ENCODE results near the gene EXOC3.
"Not testable (repeated sequence)": the region's sequence is repeated elsewhere in the genome, so short reads cannot be mapped to it uniquely, and the experiment has no call there.

Gene EXOC3

GRCh38 chr5:497090-497700, 54.2 kb downstream of the EXOC3 start:
- FAIRE-seq (no peak), DNase-seq (ENCODE audit: insufficient read length) (no peak)
- TF ChIP-seq POLR2A (IDR thresholded peaks at IDR 0.05; ENCODE audit: low read depth, low read length) = no peak
- no peak for TF ChIP-seq TAF1 (IDR thresholded peaks at IDR 0.05; ENCODE audit: borderline replicate concordance, low read depth, low read length)
- no peak for TF ChIP-seq POLR2AphosphoS5 (IDR thresholded peaks at IDR 0.05; ENCODE audit: low read depth, low read length)

- no peak for FAIRE-seq
Observed at GRCh38 chr5:497871-498509, 55.0 kb downstream of the EXOC3 start.

GRCh38 chr5:499233-500209, 56.5 kb downstream of the EXOC3 start:
- FAIRE-seq (no peak), DNase-seq (ENCODE audit: insufficient read length) (no peak)
- no peak for TF ChIP-seq POLR2A (IDR thresholded peaks at IDR 0.05; ENCODE audit: low read depth, low read length)
- TF ChIP-seq TAF1 (IDR thresholded peaks at IDR 0.05; ENCODE audit: borderline replicate concordance, low read depth, low read length) = no peak

More at GRCh38 chr5:497871-498509, 55.0 kb downstream of the EXOC3 start:
- TF ChIP-seq POLR2AphosphoS5 (IDR thresholded peaks at IDR 0.05; ENCODE audit: low read depth, low read length) = no peak
- no peak for DNase-seq (ENCODE audit: insufficient read length)

GRCh38 chr5:500491-500890, 57.5 kb downstream of the EXOC3 start:
- no peak for DNase-seq (ENCODE audit: insufficient read length)
- no peak for FAIRE-seq
- no peak for TF ChIP-seq TAF1 (IDR thresholded peaks at IDR 0.05; ENCODE audit: borderline replicate concordance, low read depth, low read length)
- no peak for TF ChIP-seq POLR2AphosphoS5 (IDR thresholded peaks at IDR 0.05; ENCODE audit: low read depth, low read length)
- TF ChIP-seq POLR2A (IDR thresholded peaks at IDR 0.05; ENCODE audit: low read depth, low read length) = no peak

GRCh38 chr5:501105-501830, 58.3 kb downstream of the EXOC3 start:
- no peak for FAIRE-seq
- TF ChIP-seq POLR2A (IDR thresholded peaks at IDR 0.05; ENCODE audit: low read depth, low read length) (no peak), TAF1 (IDR thresholded peaks at IDR 0.05; ENCODE audit: borderline replicate concordance, low read depth, low read length) (no peak), POLR2AphosphoS5 (IDR thresholded peaks at IDR 0.05; ENCODE audit: low read depth, low read length) (no peak)
- no peak for DNase-seq (ENCODE audit: insufficient read length)

- FAIRE-seq (no peak), DNase-seq (ENCODE audit: insufficient read length) (no peak)
- no peak for TF ChIP-seq POLR2AphosphoS5 (IDR thresholded peaks at IDR 0.05; ENCODE audit: low read depth, low read length)
- no peak for TF ChIP-seq POLR2A (IDR thresholded peaks at IDR 0.05; ENCODE audit: low read depth, low read length)
Observed at GRCh38 chr5:501831-502184, 58.8 kb downstream of the EXOC3 start.

- no peak for DNase-seq (ENCODE audit: insufficient read length)
- FAIRE-seq = no peak
- TF ChIP-seq TAF1 (IDR thresholded peaks at IDR 0.05; ENCODE audit: borderline replicate concordance, low read depth, low read length) (no peak), POLR2AphosphoS5 (IDR thresholded peaks at IDR 0.05; ENCODE audit: low read depth, low read length) (no peak), POLR2A (IDR thresholded peaks at IDR 0.05; ENCODE audit: low read depth, low read length) (no peak)
Observed at GRCh38 chr5:502325-503079, 59.5 kb downstream of the EXOC3 start.

- FAIRE-seq (no peak), DNase-seq (ENCODE audit: insufficient read length) (no peak)
- TF ChIP-seq POLR2AphosphoS5 (IDR thresholded peaks at IDR 0.05; ENCODE audit: low read depth, low read length) (no peak), POLR2A (IDR thresholded peaks at IDR 0.05; ENCODE audit: low read depth, low read length) (no peak), TAF1 (IDR thresholded peaks at IDR 0.05; ENCODE audit: borderline replicate concordance, low read depth, low read length) (no peak)
Observed at GRCh38 chr5:504326-505154, 61.6 kb downstream of the EXOC3 start.

GRCh38 chr5:505951-506525, 63.1 kb downstream of the EXOC3 start:
- TF ChIP-seq POLR2A (IDR thresholded peaks at IDR 0.05; ENCODE audit: low read depth, low read length) (no peak), TAF1 (IDR thresholded peaks at IDR 0.05; ENCODE audit: borderline replicate concordance, low read depth, low read length) (no peak), POLR2AphosphoS5 (IDR thresholded peaks at IDR 0.05; ENCODE audit: low read depth, low read length) (no peak)
- no peak for DNase-seq (ENCODE audit: insufficient read length)
- no peak for FAIRE-seq

GRCh38 chr5:507986-508575, 65.1 kb downstream of the EXOC3 start:
- DNase-seq (ENCODE audit: insufficient read length) = not testable (repeated sequence)

More at GRCh38 chr5:507986-508575, 65.1 kb downstream of the EXOC3 start:
- FAIRE-seq = not testable (repeated sequence)
